Right atrium auricular region (tissue), 2 donors: ENCODE measurements around the gene B3GNT3. TPM values are rescaled to one million over a fixed set of nuclear protein-coding genes. Genes with fewer than 3 reads are reported as not detected.

ENCODE experiments used
- total RNA-seq, 2 donors: library from RNA; depleted of rRNA; stranded (reverse); fragments of >200 nt; gene quantifications; one replicate each; pipeline ENCODE4 v1.1.0, GENCODE V29; 2016

Gene B3GNT3
- total RNA-seq, 2 donors from 2014 or later, result not detected

Other genes starting within 250 kb of the B3GNT3 start
- 10 to 100 TPM; 28.3 to 30.8 TPM for gene COLGALT1, start 239.5 kb upstream of the B3GNT3 start, total RNA-seq
- gene UNC13A, start 106.8 kb upstream of the B3GNT3 start, total RNA-seq, result under 1 TPM in 1 of 2 donors, not detected in 1; 0.08 TPM
- 10 to 100 TPM; 26.8 to 31.2 TPM for gene MAP1S, start 75.7 kb upstream of the B3GNT3 start, total RNA-seq
- gene FCHO1, start 43.7 kb upstream of the B3GNT3 start, total RNA-seq, result 1 to 10 TPM in 1 of 2 donors, under 1 TPM in 1; 0.19 to 1.3 TPM
- not detected for gene INSL3, start 26.4 kb downstream of the B3GNT3 start, total RNA-seq
- gene JAK3, start 52.8 kb downstream of the B3GNT3 start, total RNA-seq, result 1 to 10 TPM in 1 of 2 donors, under 1 TPM in 1; 0.93 to 4.0 TPM
- gene RPL18A, start 64.8 kb downstream of the B3GNT3 start, total RNA-seq, result 100 to 1,000 TPM; 496 to 916 TPM
- not detected for gene SLC5A5, start 76.8 kb downstream of the B3GNT3 start, total RNA-seq
- gene CCDC124, start 137.9 kb downstream of the B3GNT3 start, total RNA-seq, result 10 to 100 TPM; 56.7 to 65.5 TPM
- gene KCNN1, start 172.0 kb downstream of the B3GNT3 start, total RNA-seq, result under 1 TPM; 0.56 to 0.63 TPM
- 10 to 100 TPM; 26.7 to 42.4 TPM for gene ARRDC2, start 213.0 kb downstream of the B3GNT3 start, total RNA-seq